ENCODE measurements around the gene USP3. TPM values are rescaled to one million over a fixed set of nuclear protein-coding genes. Genes with fewer than 3 reads are reported as not detected.

USP3 gene
- total RNA-seq, 4 donors from 2014 or later = 12.1 to 29.4 (median 15.5) TPM

DNA sequence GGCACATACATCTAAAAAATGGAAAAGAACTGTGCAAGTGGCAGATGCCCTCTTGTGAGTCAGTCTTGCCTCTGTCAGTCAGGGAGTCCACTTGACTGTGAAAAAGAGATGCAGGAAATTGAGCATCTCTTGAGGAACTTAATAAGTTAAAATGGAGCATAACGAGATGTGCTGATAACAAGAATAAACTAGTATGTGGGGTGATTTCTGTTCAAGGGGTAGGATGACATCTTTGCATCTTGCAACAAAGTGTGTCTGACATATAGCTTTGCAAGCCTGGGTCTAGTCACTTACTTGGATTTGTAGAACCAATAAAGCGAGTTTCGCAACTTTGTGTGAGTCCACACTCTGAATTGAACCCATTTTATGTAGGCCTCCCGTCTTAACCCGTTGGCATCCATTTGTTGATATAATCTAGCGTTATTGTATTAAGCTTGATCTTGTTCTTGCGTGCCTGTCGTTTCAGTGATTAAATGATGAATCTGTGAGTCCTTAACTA, 2.2 kb downstream of the USP3 start:
- peak overlapping the region in 3 of 4 donors; percentile 96 to 99 (median 97) for H3K27ac ChIP-seq

GRCh38 chr15:63507878-63508818, 3.8 kb downstream of the USP3 start:
- ATAC-seq = no peak
- H3K4me3 ChIP-seq = no peak overlapping the region
- no peaks in the 10 kb centered on the region for H3K27me3 ChIP-seq
- intact Hi-C loops (cut with DNase I; ENCODE audit: low total_unique reads) (loop anchor here (10.0 kb wide), 2 partner anchors 463 to 587 kb away; partner anchors contain the start of genes CIAO2A, SNX1 and TPM1), in situ Hi-C loops (cut with MboI; ENCODE audit: low sequenced_read_pairs in 4 of 4) (loop anchor here in 1 of 4 donors (25.0 kb wide), 1 partner anchor 579 kb away; the partner anchor contains the start of genes CIAO2A and SNX1)
- H3K4me1 ChIP-seq = peaks cover 57 to 59% of the 10 kb centered on the region in 2 donors
- no peak for DNase-seq
- no peaks in the 10 kb centered on the region for H3K9me3 ChIP-seq
- no peaks in the 10 kb centered on the region for H3K36me3 ChIP-seq
- H3K27ac ChIP-seq = no peak overlapping the region
- no peak for TF ChIP-seq CTCF (IDR thresholded peaks at IDR 0.05 in 4 of 5, conservative IDR thresholded peaks at IDR 0.05 in 1 of 5)
- no peak for TF ChIP-seq POLR2A (IDR thresholded peaks at IDR 0.05)

More for the DNA sequence above, 2.2 kb downstream of the USP3 start:
- ATAC-seq (no peak), DNase-seq (no peak)
- H3K4me3 ChIP-seq = peak overlapping the region; percentile 72 to 88 (median 82)
- H3K27me3 ChIP-seq = no peaks in the 10 kb centered on the region
- H3K4me1 ChIP-seq = peaks cover 65 to 70% of the 10 kb centered on the region in 2 donors
- intact Hi-C loops (cut with DNase I; ENCODE audit: low total_unique reads) (loop anchor here (10.0 kb wide), 2 partner anchors 462 to 588 kb away; partner anchors contain the start of genes CIAO2A, SNX1 and TPM1), in situ Hi-C loops (cut with MboI; ENCODE audit: low sequenced_read_pairs in 4 of 4) (loop anchor here in 1 of 4 donors (25.0 kb wide), 1 partner anchor 581 kb away; the partner anchor contains the start of genes CIAO2A and SNX1)
- TF ChIP-seq CTCF (IDR thresholded peaks at IDR 0.05 in 4 of 5, conservative IDR thresholded peaks at IDR 0.05 in 1 of 5) (no peak), POLR2A (IDR thresholded peaks at IDR 0.05) (no peak)
- no peaks in the 10 kb centered on the region for H3K36me3 ChIP-seq
- H3K9me3 ChIP-seq = no peaks in the 10 kb centered on the region

DNA sequence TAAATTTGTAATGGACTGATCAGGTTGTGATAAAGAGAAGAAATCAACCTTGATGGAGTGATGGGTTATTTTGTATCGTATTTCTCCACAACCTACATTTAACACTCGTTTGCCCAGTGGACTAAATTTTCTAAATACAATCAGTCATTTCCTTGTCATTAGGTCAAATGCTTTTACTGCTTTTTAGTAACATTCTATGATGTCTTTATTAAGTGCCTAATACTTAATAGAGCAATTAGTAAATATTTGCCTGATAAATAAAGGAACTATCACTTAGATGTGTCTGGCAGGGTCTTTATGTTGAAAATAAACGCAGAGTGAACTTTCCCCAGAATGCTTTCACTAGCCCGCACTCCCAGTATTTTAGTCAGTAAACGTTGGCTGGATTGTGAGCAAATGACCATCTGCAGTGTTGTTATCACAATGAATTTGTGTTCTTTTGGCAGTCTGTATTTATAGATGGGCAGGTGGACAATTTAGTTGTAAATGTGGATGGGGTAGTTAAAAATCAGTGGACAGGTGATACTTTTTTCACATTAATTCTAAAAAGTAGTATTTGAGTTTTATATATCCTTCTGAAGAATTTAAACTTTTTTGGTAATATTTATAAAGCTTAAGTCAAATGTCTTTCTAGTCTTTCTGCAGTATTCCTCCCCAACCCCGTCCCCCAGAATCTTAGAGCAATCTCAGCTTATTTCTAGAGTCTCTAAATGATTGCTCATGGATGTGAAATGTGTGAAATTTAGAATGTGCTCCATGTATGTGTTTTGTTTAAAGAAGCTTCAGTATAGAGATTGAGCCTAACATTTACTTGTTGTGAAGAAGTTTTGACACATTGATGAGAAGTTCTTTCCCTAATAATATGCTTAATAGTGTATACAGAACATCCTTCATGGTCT, 4.9 kb downstream of the USP3 start:
- intact Hi-C loops (cut with DNase I; ENCODE audit: low total_unique reads) (loop anchor here (10.0 kb wide), 2 partner anchors 465 to 585 kb away; partner anchors contain the start of genes CIAO2A, SNX1 and TPM1), in situ Hi-C loops (cut with MboI; ENCODE audit: low sequenced_read_pairs in 4 of 4) (loop anchor here in 1 of 4 donors (25.0 kb wide), 1 partner anchor 578 kb away; the partner anchor contains the start of genes CIAO2A and SNX1)
- H3K27me3 ChIP-seq = no peaks in the 10 kb centered on the region
- no peak for TF ChIP-seq POLR2A (IDR thresholded peaks at IDR 0.05)
- TF ChIP-seq CTCF (IDR thresholded peaks at IDR 0.05 in 4 of 5, conservative IDR thresholded peaks at IDR 0.05 in 1 of 5) = no peak
- no peaks in the 10 kb centered on the region for H3K9me3 ChIP-seq
- no peaks in the 10 kb centered on the region for H3K36me3 ChIP-seq
- H3K4me3 ChIP-seq = no peak overlapping the region
- H3K4me1 ChIP-seq = peaks cover 57 to 63% of the 10 kb centered on the region in 2 donors
- ATAC-seq (no peak), DNase-seq (no peak)
- peak overlapping the region in 2 of 4 donors; percentile 21 to 28 for H3K27ac ChIP-seq

All from gastrocnemius medialis (tissue), 4 donors.